GM21367 (cell line): ENCODE results near the gene RORC.
"Not testable (repeated sequence)": the region's sequence is repeated elsewhere in the genome, so short reads cannot be mapped to it uniquely, and the experiment has no call there.

Source experiments
- ATAC-seq: cut with Tn5 transposase; IDR thresholded peaks from one replicate; pipeline ENCODE4 v1.9.1; 2021; ENCODE audit not compliant: unreplicated experiment

The RORC gene

GRCh38 chr1:151776665-151777062 is 54.9 kb downstream of the RORC start:
- no peak for ATAC-seq

- ATAC-seq: no peak
Observed at GRCh38 chr1:151775894-151776664, 55.5 kb downstream of the RORC start.

- ATAC-seq: no peak
Observed at GRCh38 chr1:151774256-151774922, 57.2 kb downstream of the RORC start.

- no peak for ATAC-seq
Observed at GRCh38 chr1:151773702-151774101, 57.9 kb downstream of the RORC start.

- not testable (repeated sequence) for ATAC-seq
Observed at GRCh38 chr1:151769270-151769669, 62.3 kb downstream of the RORC start.

- ATAC-seq: not testable (repeated sequence)
Observed at GRCh38 chr1:151768351-151769066, 63.1 kb downstream of the RORC start.

- no peak for ATAC-seq
Observed at GRCh38 chr1:151763990-151764389, 67.6 kb downstream of the RORC start.

- peak; percentile 85 for ATAC-seq
Observed at GRCh38 chr1:151762941-151763921, 68.4 kb downstream of the RORC start, which contains the start of gene MRPL9. MRPL9 (minus strand) TSS chr1:151763496; CDS start chr1:151763479, 17 bp downstream.

GRCh38 chr1:151760597-151761385 is 70.8 kb downstream of the RORC start:
- no peak for ATAC-seq

- ATAC-seq: no peak
Observed at GRCh38 chr1:151759241-151759640, 72.4 kb downstream of the RORC start.

GRCh38 chr1:151756291-151756690 is 75.3 kb downstream of the RORC start:
- no peak for ATAC-seq
